MM.1S (cell line): ENCODE data around the gene MFSD2A.
"Not testable (repeated sequence)": the region's sequence is repeated elsewhere in the genome, so short reads cannot be mapped to it uniquely, and the experiment has no call there.

Source experiments
- DNase-seq: peaks from one replicate; pipeline ENCODE4 v3.0.0-alpha.2; 2015
- H2AFZ ChIP-seq: fragments of 300-600 bp; sonication (generic); 2 replicates; pipeline ENCODE4 v1.6.0; 2016; ENCODE audit warnings: antibody characterized with exemption, low read length
- H3F3A ChIP-seq: fragments of 300-600 bp; sonication (generic); 2 replicates; pipeline ENCODE4 v1.6.1; 2016; ENCODE audit warnings: mild to moderate bottlenecking, antibody characterized with exemption, low read length, moderate library complexity, mixed read lengths; ENCODE audit not compliant: insufficient read depth
- H3K27ac ChIP-seq: fragments of 300-600 bp; sonication (generic); 2 replicates; pipeline ENCODE4 v1.5.1; 2016; ENCODE audit warnings: mild to moderate bottlenecking, low read length
- H3K27me3 ChIP-seq: fragments of 300-600 bp; sonication (generic); replicated peaks from 2 replicates; pipeline ENCODE4 v1.6.0; 2016; ENCODE audit warnings: low read length; ENCODE audit not compliant: insufficient read depth
- H3K36me3 ChIP-seq: fragments of 300-600 bp; sonication (generic); replicated peaks from 2 replicates; pipeline ENCODE4 v1.6.1; 2016; ENCODE audit warnings: mild to moderate bottlenecking, low read length, mixed read lengths; ENCODE audit not compliant: insufficient read depth
- H3K4me1 ChIP-seq: fragments of 300-600 bp; sonication (generic); 2 replicates; pipeline ENCODE4 v1.6.1; 2016; ENCODE audit warnings: low read length, mixed read lengths
- H3K4me2 ChIP-seq: fragments of 300-600 bp; sonication (generic); 2 replicates; pipeline ENCODE4 v1.6.0; 2016; ENCODE audit warnings: low read depth, low read length
- H3K4me3 ChIP-seq: fragments of 300-600 bp; sonication (generic); 2 replicates; pipeline ENCODE4 v1.5.1; 2016; ENCODE audit warnings: low read length, mixed read lengths
- H3K79me2 ChIP-seq: fragments of 300-600 bp; sonication (generic); 2 replicates; pipeline ENCODE4 v1.6.1; 2016; ENCODE audit warnings: mixed run types, low read length, mixed read lengths
- H3K9ac ChIP-seq: fragments of 300-600 bp; sonication (generic); 2 replicates; pipeline ENCODE4 v1.6.1; 2016; ENCODE audit warnings: low read length, mixed read lengths
- H3K9me2 ChIP-seq: fragments of 300-600 bp; sonication (generic); replicated peaks from 2 replicates; pipeline ENCODE4 v1.6.1; 2016; ENCODE audit warnings: mild to moderate bottlenecking, low read length, mixed read lengths; ENCODE audit not compliant: insufficient read depth
- H3K9me3 ChIP-seq: fragments of 300-600 bp; sonication (generic); replicated peaks from 2 replicates; pipeline ENCODE4 v1.6.1; 2016; ENCODE audit warnings: mild to moderate bottlenecking, low read length, mixed read lengths; ENCODE audit not compliant: insufficient read depth
- H4K20me1 ChIP-seq: fragments of 300-600 bp; sonication (generic); 2 replicates; pipeline ENCODE4 v1.6.1; 2016; ENCODE audit warnings: mild to moderate bottlenecking, low read length, moderate library complexity, mixed read lengths; ENCODE audit not compliant: insufficient read depth
- EZH2 ChIP-seq: fragments of 300-600 bp; sonication (generic); optimal IDR thresholded peaks from 2 replicates; pipeline ENCODE3; 2017; ENCODE audit warnings: low read depth, mild to moderate bottlenecking, antibody characterized with exemption, low read length, mixed read lengths
- EZH2phosphoT487 ChIP-seq: fragments of 300-600 bp; sonication (generic); IDR thresholded peaks from 2 replicates; pipeline ENCODE4 v1.6.1; 2018; ENCODE audit warnings: antibody characterized with exemption, low read length
- TF ChIP-seq, protein P1 (sequence below): fragments of 300-600 bp; sonication (generic); IDR thresholded peaks from 2 replicates; pipeline ENCODE4 v1.5.1; 2016; ENCODE audit warnings: antibody characterized with exemption, low read length, mixed read lengths

MFSD2A gene

DNA sequence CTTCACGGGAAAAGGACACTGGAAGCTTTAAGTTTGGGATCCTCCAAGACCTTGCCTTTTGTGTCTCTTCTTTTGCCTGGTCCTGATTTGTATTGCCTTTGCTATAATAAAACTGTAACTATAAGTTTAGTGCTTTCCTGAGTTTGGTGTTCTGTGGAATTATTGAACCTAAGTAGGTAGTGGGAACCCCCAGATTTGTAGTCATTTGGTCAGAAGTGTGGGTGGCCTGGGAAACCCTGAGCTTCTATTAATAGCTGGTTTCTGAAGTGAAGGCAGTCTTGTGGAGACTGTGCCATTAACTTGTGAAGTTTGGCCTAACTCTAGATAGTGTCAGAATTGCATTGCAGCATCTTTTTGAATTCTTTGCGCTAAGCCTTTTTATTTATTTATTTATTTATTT is 46.4 kb upstream of the MFSD2A start:
- H3K79me2 ChIP-seq, result no peaks in the 10 kb centered on the region
- H3K4me1 ChIP-seq, result no peaks in the 10 kb centered on the region
- no peaks in the 10 kb centered on the region for H3F3A ChIP-seq
- no peaks in the 10 kb centered on the region for H3K9me2 ChIP-seq
- H4K20me1 ChIP-seq, result no peaks in the 10 kb centered on the region
- H2AFZ ChIP-seq, result no peak overlapping the region
- no peaks in the 10 kb centered on the region for H3K27me3 ChIP-seq
- H3K9ac ChIP-seq, result no peak overlapping the region
- no peak for DNase-seq
- no peak overlapping the region for H3K4me2 ChIP-seq
- no peaks in the 10 kb centered on the region for H3K9me3 ChIP-seq
- no peak overlapping the region for H3K27ac ChIP-seq
- no peak overlapping the region for H3K4me3 ChIP-seq
- TF ChIP-seq EZH2 (no peak), EZH2phosphoT487 (no peak)
- TF ChIP-seq, protein P1, sequence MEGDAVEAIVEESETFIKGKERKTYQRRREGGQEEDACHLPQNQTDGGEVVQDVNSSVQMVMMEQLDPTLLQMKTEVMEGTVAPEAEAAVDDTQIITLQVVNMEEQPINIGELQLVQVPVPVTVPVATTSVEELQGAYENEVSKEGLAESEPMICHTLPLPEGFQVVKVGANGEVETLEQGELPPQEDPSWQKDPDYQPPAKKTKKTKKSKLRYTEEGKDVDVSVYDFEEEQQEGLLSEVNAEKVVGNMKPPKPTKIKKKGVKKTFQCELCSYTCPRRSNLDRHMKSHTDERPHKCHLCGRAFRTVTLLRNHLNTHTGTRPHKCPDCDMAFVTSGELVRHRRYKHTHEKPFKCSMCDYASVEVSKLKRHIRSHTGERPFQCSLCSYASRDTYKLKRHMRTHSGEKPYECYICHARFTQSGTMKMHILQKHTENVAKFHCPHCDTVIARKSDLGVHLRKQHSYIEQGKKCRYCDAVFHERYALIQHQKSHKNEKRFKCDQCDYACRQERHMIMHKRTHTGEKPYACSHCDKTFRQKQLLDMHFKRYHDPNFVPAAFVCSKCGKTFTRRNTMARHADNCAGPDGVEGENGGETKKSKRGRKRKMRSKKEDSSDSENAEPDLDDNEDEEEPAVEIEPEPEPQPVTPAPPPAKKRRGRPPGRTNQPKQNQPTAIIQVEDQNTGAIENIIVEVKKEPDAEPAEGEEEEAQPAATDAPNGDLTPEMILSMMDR, result no peak
- no peaks in the 10 kb centered on the region for H3K36me3 ChIP-seq

DNA sequence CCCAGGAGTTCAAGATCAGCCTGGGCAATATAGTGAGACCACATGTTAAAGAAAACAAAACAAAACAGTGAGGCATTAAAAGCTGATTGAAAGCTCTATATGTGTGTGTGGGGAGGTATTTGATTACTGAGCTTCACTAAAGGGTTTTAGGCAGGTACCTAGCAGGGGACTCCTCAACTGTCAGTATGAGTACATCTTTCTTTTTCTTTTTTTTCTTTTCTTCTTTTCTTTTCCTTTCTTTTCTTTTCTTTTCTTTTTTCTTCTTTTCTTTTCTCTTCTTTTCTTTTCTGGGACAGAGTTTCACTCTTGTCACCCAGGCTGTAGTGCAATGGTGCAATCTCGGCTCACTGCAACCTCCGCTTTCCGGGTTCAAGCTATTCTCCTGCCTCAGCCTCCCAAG is 44.7 kb upstream of the MFSD2A start:
- no peaks in the 10 kb centered on the region for H3K9me3 ChIP-seq
- H3F3A ChIP-seq, result no peaks in the 10 kb centered on the region
- TF ChIP-seq EZH2phosphoT487, result no peak
- TF ChIP-seq EZH2, result no peak
- TF ChIP-seq, protein P1, result no peak
- no peak for DNase-seq
- no peak overlapping the region for H3K9ac ChIP-seq
- H3K4me2 ChIP-seq, result no peak overlapping the region
- no peaks in the 10 kb centered on the region for H3K4me1 ChIP-seq
- no peaks in the 10 kb centered on the region for H3K27me3 ChIP-seq
- H4K20me1 ChIP-seq, result no peaks in the 10 kb centered on the region
- H3K27ac ChIP-seq, result no peak overlapping the region
- no peak overlapping the region for H3K4me3 ChIP-seq
- H3K79me2 ChIP-seq, result no peaks in the 10 kb centered on the region
- no peaks in the 10 kb centered on the region for H3K9me2 ChIP-seq
- H3K36me3 ChIP-seq, result no peaks in the 10 kb centered on the region
- no peak overlapping the region for H2AFZ ChIP-seq

DNA sequence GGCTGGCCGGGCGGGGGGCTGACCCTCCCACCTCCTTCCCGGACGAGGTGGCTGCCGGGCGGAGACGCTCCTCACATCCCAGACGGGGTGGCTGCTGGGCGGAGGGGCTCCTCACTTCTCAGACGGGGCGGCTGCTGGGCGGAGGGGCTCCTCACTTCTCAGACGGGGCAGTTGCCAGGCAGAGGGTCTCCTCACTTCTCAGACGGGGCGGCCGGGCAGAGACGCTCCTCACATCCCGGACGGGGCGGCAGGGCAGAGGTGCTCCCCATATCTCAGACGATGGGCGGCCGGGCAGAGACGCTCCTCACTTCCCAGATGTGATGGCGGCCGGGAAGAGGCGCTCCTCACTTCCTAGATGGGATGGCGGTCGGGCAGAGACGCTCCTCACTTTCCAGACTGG is 41.8 kb upstream of the MFSD2A start:
- not testable (repeated sequence) for H3K4me3 ChIP-seq, H3K4me1 ChIP-seq, H3K27me3 ChIP-seq, H3K9ac ChIP-seq, H3K4me2 ChIP-seq, H3F3A ChIP-seq, H3K36me3 ChIP-seq, H3K9me3 ChIP-seq, DNase-seq, H3K79me2 ChIP-seq, H4K20me1 ChIP-seq, H3K27ac ChIP-seq, H3K9me2 ChIP-seq, H2AFZ ChIP-seq

DNA sequence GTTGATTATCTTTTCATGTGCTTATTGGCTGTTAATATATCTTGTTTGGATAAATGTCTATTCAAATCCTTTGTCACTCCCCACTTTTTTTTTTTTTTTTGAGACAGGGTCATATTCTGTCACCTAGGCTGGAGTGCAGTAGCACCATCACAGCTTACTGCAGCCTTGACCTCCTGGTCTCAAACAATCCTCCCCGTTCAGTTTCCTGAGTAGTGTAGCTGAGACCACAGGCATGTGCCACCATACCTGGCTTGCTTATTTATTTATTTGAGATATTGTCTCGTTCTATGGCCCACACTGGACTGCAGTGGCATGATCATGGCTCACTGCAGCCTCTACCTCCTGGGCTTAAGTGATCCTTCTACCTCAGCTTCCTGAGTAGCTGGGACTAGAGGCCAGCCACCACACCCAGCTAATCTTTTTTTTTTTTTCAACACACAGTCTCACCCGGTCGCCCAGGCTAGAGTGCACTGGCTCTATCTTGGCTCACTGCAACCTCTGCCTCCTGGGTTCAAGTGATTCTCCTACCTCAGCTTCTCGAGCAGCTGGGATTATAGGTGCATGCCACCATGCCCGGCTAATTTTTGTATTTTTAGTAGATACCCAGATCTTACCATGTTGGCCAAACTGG is 39.3 kb upstream of the MFSD2A start:
- no peak for DNase-seq
- Histone ChIP-seq H3K79me2 (no peaks in the 10 kb centered on the region), H3K9me2 (no peaks in the 10 kb centered on the region), H3K4me3 (no peak overlapping the region), H3K27ac (no peak overlapping the region), H3K36me3 (no peaks in the 10 kb centered on the region), H4K20me1 (no peaks in the 10 kb centered on the region), H3K4me1 (no peaks in the 10 kb centered on the region), H3K27me3 (no peaks in the 10 kb centered on the region), H3F3A (no peaks in the 10 kb centered on the region), H2AFZ (no peak overlapping the region), H3K9ac (no peak overlapping the region), H3K9me3 (no peaks in the 10 kb centered on the region), H3K4me2 (no peak overlapping the region)
- TF ChIP-seq, protein P1, result no peak
- TF ChIP-seq EZH2phosphoT487 (no peak), EZH2 (no peak)
